Measurements from ENCODE around the gene ETV5. TPM values are rescaled to one million over a fixed set of nuclear protein-coding genes. Genes with fewer than 3 reads are reported as not detected.

ETV5 gene
- total RNA-seq, 4 donors from 2014 or later: 19.0 to 31.6 (median 21.3) TPM

GRCh38 chr3:186127463-186127862 is 18.6 kb upstream of the ETV5 start:
- no peak overlapping the region for H3K4me3 ChIP-seq
- no peaks in the 10 kb centered on the region for H3K4me1 ChIP-seq
- DNase-seq (no peak), ATAC-seq (no peak)
- no peaks in the 10 kb centered on the region for H3K36me3 ChIP-seq
- in situ Hi-C loops (cut with MboI; ENCODE audit: low sequenced_read_pairs in 4 of 4): no loop called here
- intact Hi-C loops (cut with DNase I; ENCODE audit: low total_unique reads): no loop called here
- no peak overlapping the region for H3K27ac ChIP-seq
- no peak for TF ChIP-seq CTCF (IDR thresholded peaks at IDR 0.05 in 4 of 5, conservative IDR thresholded peaks at IDR 0.05 in 1 of 5)
- no peak for TF ChIP-seq POLR2A (IDR thresholded peaks at IDR 0.05)
- H3K9me3 ChIP-seq: no peaks in the 10 kb centered on the region
- H3K27me3 ChIP-seq: no peaks in the 10 kb centered on the region

GRCh38 chr3:186125118-186125517 is 16.2 kb upstream of the ETV5 start:
- intact Hi-C loops (cut with DNase I; ENCODE audit: low total_unique reads): no loop called here
- no peak for ATAC-seq

GRCh38 chr3:186124592-186124991 is 15.7 kb upstream of the ETV5 start:
- no peak for DNase-seq
- Histone ChIP-seq H3K27me3 (peaks cover 0 to 4% (median 0%) of the 10 kb centered on the region in 3 donors), H3K9me3 (no peaks in the 10 kb centered on the region), H3K36me3 (no peaks in the 10 kb centered on the region), H3K4me3 (no peak overlapping the region), H3K4me1 (no peaks in the 10 kb centered on the region), H3K27ac (no peak overlapping the region)
- no peak for ATAC-seq
- in situ Hi-C loops (cut with MboI; ENCODE audit: low sequenced_read_pairs in 4 of 4) (loop anchor here in 1 of 4 donors (25.0 kb wide), 1 partner anchor 438 kb away; the partner anchor contains the start of genes DNAJB11 and TBCCD1), intact Hi-C loops (cut with DNase I; ENCODE audit: low total_unique reads) (no loop called here)
- TF ChIP-seq POLR2A (IDR thresholded peaks at IDR 0.05) (no peak), CTCF (IDR thresholded peaks at IDR 0.05 in 4 of 5, conservative IDR thresholded peaks at IDR 0.05 in 1 of 5) (no peak)

More at GRCh38 chr3:186125118-186125517, 16.2 kb upstream of the ETV5 start:
- H3K27ac ChIP-seq: no peak overlapping the region
- no peak for TF ChIP-seq CTCF (IDR thresholded peaks at IDR 0.05 in 4 of 5, conservative IDR thresholded peaks at IDR 0.05 in 1 of 5)
- TF ChIP-seq POLR2A (IDR thresholded peaks at IDR 0.05): no peak
- no peaks in the 10 kb centered on the region for H3K36me3 ChIP-seq
- no peak overlapping the region for H3K4me3 ChIP-seq
- H3K4me1 ChIP-seq: no peaks in the 10 kb centered on the region
- peaks cover 0 to 4% (median 0%) of the 10 kb centered on the region in 3 donors for H3K27me3 ChIP-seq
- in situ Hi-C loops (cut with MboI; ENCODE audit: low sequenced_read_pairs in 4 of 4): no loop called here
- no peaks in the 10 kb centered on the region for H3K9me3 ChIP-seq
- no peak for DNase-seq

GRCh38 chr3:186123012-186123411 is 14.1 kb upstream of the ETV5 start:
- Histone ChIP-seq H3K27me3 (peaks cover 0 to 7% (median 0%) of the 10 kb centered on the region in 3 donors), H3K4me3 (no peak overlapping the region), H3K9me3 (no peaks in the 10 kb centered on the region), H3K4me1 (no peaks in the 10 kb centered on the region), H3K27ac (no peak overlapping the region), H3K36me3 (no peaks in the 10 kb centered on the region)
- in situ Hi-C loops (cut with MboI; ENCODE audit: low sequenced_read_pairs in 4 of 4) (loop anchor here in 1 of 4 donors (25.0 kb wide), 1 partner anchor 439 kb away; the partner anchor contains the start of genes DNAJB11 and TBCCD1), intact Hi-C loops (cut with DNase I; ENCODE audit: low total_unique reads) (no loop called here)
- ATAC-seq: no peak
- no peak for DNase-seq
- TF ChIP-seq CTCF (IDR thresholded peaks at IDR 0.05 in 4 of 5, conservative IDR thresholded peaks at IDR 0.05 in 1 of 5) (no peak), POLR2A (IDR thresholded peaks at IDR 0.05) (no peak)

GRCh38 chr3:186121968-186122367 is 13.1 kb upstream of the ETV5 start:
- Histone ChIP-seq H3K27me3 (peaks cover 0 to 8% (median 0%) of the 10 kb centered on the region in 3 donors), H3K4me3 (no peak overlapping the region), H3K36me3 (no peaks in the 10 kb centered on the region), H3K9me3 (no peaks in the 10 kb centered on the region), H3K27ac (no peak overlapping the region), H3K4me1 (no peaks in the 10 kb centered on the region)
- no peak for TF ChIP-seq POLR2A (IDR thresholded peaks at IDR 0.05)
- no peak for TF ChIP-seq CTCF (IDR thresholded peaks at IDR 0.05 in 4 of 5, conservative IDR thresholded peaks at IDR 0.05 in 1 of 5)
- in situ Hi-C loops (cut with MboI; ENCODE audit: low sequenced_read_pairs in 4 of 4): loop anchor here in 1 of 4 donors (25.0 kb wide), 1 partner anchor 440 kb away; the partner anchor contains the start of genes DNAJB11 and TBCCD1
- intact Hi-C loops (cut with DNase I; ENCODE audit: low total_unique reads): no loop called here
- ATAC-seq: no peak
- no peak for DNase-seq
